GM12872 (cell line): ENCODE data around the gene FBXO3.

Experiments
- TF ChIP-seq, protein P1 (sequence below): IDR thresholded peaks from 3 replicates; pipeline ENCODE4 v1.5.1; 2011; ENCODE audit warnings: low read depth, mild to moderate bottlenecking, low read length, moderate library complexity; ENCODE audit not compliant: insufficient read depth

FBXO3 gene

DNA sequence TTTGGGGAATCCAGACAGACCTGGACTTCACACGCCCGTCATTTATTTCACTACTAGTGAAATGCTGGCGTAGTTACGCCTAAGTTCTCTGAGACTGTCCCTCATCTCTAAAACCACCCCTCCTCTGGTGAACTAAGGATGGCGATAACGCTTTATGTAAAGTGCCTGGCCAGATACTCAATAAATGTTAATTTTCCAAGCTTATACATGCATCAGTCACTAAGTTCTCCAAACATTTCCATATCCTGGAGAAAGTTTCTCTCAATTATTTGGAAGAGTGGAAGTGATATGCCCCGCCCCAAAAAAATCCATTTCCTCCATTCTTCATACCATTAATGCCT lies 1.1 kb upstream of the FBXO3 start:
- TF ChIP-seq, protein P1, sequence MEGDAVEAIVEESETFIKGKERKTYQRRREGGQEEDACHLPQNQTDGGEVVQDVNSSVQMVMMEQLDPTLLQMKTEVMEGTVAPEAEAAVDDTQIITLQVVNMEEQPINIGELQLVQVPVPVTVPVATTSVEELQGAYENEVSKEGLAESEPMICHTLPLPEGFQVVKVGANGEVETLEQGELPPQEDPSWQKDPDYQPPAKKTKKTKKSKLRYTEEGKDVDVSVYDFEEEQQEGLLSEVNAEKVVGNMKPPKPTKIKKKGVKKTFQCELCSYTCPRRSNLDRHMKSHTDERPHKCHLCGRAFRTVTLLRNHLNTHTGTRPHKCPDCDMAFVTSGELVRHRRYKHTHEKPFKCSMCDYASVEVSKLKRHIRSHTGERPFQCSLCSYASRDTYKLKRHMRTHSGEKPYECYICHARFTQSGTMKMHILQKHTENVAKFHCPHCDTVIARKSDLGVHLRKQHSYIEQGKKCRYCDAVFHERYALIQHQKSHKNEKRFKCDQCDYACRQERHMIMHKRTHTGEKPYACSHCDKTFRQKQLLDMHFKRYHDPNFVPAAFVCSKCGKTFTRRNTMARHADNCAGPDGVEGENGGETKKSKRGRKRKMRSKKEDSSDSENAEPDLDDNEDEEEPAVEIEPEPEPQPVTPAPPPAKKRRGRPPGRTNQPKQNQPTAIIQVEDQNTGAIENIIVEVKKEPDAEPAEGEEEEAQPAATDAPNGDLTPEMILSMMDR: no peak

DNA sequence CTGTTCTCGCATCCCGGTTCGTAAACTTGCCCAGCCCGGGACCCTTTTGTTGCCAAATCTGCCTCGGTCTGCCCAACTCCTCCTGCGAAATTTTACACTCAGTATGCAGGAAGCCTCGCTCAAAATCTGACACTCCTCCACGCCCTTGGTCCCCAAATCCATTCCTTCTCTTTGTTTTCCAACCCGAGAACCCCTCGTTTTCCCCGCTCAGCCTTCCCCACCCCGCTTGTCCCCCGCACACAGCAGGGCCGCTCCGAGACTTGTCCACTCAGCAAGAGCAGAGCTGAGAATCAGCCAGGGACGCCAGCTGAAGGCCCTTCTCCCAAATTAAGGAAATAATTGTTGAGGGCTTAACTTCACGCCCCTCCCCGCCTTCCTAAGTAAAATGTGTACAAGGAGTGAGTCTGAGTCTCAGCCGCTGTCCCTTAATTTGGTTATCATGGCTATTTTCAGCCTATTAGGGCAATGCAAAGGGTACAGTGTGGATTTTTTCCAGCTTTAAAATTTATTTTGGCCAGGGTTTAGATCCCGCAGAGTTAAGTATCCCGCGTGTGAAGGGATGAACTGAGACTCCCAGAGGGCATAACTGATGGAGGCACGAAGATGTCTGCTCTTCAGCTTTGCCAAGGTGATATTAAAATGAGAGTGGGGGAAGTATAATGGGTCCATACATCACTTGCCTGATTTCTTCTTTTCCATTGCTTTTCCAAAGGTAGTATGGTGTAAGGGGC lies 581 bp upstream of the FBXO3 start:
- TF ChIP-seq, protein P1: no peak

GRCh38 chr11:33773404-33773986 lies 825 bp downstream of the FBXO3 start:
- TF ChIP-seq, protein P1: 0 out of 3 replicates have a peak, but pooled peaks have one; percentile 10

DNA sequence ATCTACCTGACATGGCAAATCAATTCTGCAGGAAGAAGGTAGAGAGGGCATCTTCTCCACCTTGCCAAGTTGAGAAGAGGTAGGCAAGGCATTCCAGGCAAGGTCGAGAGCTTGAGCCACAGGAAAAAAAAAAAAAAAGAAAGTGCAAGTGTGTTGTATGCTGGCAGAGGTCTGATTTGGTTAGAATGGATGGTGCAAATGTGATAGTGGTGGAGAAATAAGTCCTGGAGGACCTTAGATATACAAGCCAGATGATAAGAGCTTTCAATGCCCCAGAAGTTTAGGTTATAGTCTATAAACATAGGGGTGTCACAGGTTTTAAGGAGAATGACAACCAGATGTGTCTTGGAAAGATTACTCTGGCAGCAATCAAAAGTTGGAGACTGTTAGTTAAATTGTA lies 1.4 kb downstream of the FBXO3 start:
- TF ChIP-seq, protein P1: no peak

GRCh38 chr11:33772300-33772699 lies 2.0 kb downstream of the FBXO3 start:
- TF ChIP-seq, protein P1: no peak

- TF ChIP-seq, protein P1: no peak
These were observed 4.1 kb downstream of the FBXO3 start for GRCh38 chr11:33770236-33770635.

GRCh38 chr11:33769542-33769941 lies 4.8 kb downstream of the FBXO3 start:
- TF ChIP-seq, protein P1: no peak
